ENCODE measurements around the gene ZNF423. TPM values are rescaled to one million over a fixed set of nuclear protein-coding genes. Genes with fewer than 3 reads are reported as not detected.

The ZNF423 gene
- total and polyA plus RNA-seq, 7 donors, result 0.69 to 19.7 (median 3.6) TPM

DNA sequence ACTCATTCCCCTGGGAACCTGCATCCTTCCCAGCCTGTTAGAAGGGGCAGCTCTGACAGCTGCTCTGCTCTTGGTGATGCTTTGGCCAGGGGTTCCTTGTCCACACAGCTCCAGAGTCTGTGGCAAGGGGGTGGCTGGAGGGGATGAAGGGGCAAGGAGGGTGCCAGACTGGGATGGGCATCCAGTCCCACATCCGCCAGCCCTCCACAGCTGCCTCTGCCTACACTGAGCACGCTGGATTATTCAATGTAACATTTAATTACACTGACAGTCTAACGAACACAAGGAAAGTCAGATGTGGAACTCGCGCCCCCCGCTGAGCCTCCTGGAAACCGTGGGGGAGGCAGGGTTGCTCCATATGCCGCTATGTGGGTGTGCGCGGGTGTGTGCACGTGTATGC lies 381.2 kb downstream of the ZNF423 start:
- Histone ChIP-seq H3K27ac (no peak overlapping the region), H3K4me3 (no peak overlapping the region), H3K27me3 (no peaks in the 10 kb centered on the region), H3K4me1 (no peaks in the 10 kb centered on the region), H3K9me3 (no peaks in the 10 kb centered on the region), H3K36me3 (no peaks in the 10 kb centered on the region)
- TF ChIP-seq, protein P1, sequence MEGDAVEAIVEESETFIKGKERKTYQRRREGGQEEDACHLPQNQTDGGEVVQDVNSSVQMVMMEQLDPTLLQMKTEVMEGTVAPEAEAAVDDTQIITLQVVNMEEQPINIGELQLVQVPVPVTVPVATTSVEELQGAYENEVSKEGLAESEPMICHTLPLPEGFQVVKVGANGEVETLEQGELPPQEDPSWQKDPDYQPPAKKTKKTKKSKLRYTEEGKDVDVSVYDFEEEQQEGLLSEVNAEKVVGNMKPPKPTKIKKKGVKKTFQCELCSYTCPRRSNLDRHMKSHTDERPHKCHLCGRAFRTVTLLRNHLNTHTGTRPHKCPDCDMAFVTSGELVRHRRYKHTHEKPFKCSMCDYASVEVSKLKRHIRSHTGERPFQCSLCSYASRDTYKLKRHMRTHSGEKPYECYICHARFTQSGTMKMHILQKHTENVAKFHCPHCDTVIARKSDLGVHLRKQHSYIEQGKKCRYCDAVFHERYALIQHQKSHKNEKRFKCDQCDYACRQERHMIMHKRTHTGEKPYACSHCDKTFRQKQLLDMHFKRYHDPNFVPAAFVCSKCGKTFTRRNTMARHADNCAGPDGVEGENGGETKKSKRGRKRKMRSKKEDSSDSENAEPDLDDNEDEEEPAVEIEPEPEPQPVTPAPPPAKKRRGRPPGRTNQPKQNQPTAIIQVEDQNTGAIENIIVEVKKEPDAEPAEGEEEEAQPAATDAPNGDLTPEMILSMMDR (IDR thresholded peaks at IDR 0.05), result no peak
- TF ChIP-seq POLR2A (IDR thresholded peaks at IDR 0.05), result no peak
- TF ChIP-seq EP300 (IDR thresholded peaks at IDR 0.05), result no peak
- no peak for TF ChIP-seq POLR2AphosphoS5 (IDR thresholded peaks at IDR 0.05)
- 75 to 80% methylated on average over 11 of the region's 11 CpGs for WGBS, 2 donors
- intact Hi-C loops (cut with DNase I), result no loop called here
- peak; percentile 50 for DNase-seq

DNA sequence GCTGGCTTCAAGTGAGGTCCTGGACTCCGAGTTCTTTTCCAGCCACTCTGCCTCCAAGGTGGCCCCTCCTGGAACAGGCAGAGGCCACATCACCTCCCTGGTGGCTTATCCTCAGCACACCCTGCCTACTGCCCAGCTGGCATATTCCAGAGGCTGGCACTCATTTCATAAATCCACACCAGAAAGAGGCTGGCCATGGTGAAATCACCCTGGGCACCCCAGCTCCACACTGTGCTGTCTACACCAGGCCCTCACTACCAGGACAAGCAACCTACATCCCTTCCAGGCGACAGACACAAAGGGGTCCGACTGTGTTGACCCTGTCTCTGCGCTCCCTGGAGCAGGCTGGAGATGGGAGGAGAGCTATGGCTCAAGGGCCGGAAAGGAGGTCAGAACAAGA lies 382.1 kb downstream of the ZNF423 start:
- Histone ChIP-seq H3K9me3 (no peaks in the 10 kb centered on the region), H3K36me3 (no peaks in the 10 kb centered on the region), H3K4me3 (no peak overlapping the region), H3K27ac (no peak overlapping the region), H3K27me3 (no peaks in the 10 kb centered on the region), H3K4me1 (no peaks in the 10 kb centered on the region)
- 67 to 92% methylated on average over 5 of the region's 5 CpGs for WGBS, 2 donors
- intact Hi-C loops (cut with DNase I), result no loop called here
- DNase-seq, result peak; percentile 24
- TF ChIP-seq, protein P1 (IDR thresholded peaks at IDR 0.05), result no peak
- TF ChIP-seq EP300 (IDR thresholded peaks at IDR 0.05) (no peak), POLR2AphosphoS5 (IDR thresholded peaks at IDR 0.05) (no peak), POLR2A (IDR thresholded peaks at IDR 0.05) (no peak)

DNA sequence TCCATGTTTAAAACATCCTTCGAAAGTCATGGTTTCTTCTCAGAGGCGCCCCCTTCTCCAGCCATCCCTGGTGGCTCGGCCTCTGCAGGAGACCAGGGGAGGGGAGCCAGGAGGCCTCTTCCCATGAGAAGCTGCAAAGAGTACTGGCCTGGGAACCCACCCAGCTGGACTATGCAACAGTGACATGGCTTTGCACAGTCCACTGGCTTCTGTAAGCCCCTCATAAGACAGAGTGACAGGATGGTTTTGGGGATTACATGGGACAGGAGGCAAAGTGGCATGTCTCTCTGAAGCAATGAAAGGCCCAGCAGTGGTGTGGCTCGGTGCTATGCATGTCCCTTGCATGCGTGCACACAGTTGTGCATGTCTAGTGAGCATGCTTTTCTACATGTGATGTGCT lies 382.8 kb downstream of the ZNF423 start:
- Histone ChIP-seq H3K36me3 (no peaks in the 10 kb centered on the region), H3K27ac (no peak overlapping the region), H3K4me1 (no peaks in the 10 kb centered on the region), H3K4me3 (no peak overlapping the region), H3K27me3 (no peaks in the 10 kb centered on the region), H3K9me3 (no peaks in the 10 kb centered on the region)
- DNase-seq, result peak; percentile 12
- 72 to 94% methylated on average over 5 of the region's 5 CpGs for WGBS, 2 donors
- TF ChIP-seq POLR2AphosphoS5 (IDR thresholded peaks at IDR 0.05) (no peak), EP300 (IDR thresholded peaks at IDR 0.05) (no peak), POLR2A (IDR thresholded peaks at IDR 0.05) (no peak)
- TF ChIP-seq, protein P1 (IDR thresholded peaks at IDR 0.05), result no peak
- intact Hi-C loops (cut with DNase I), result no loop called here

DNA sequence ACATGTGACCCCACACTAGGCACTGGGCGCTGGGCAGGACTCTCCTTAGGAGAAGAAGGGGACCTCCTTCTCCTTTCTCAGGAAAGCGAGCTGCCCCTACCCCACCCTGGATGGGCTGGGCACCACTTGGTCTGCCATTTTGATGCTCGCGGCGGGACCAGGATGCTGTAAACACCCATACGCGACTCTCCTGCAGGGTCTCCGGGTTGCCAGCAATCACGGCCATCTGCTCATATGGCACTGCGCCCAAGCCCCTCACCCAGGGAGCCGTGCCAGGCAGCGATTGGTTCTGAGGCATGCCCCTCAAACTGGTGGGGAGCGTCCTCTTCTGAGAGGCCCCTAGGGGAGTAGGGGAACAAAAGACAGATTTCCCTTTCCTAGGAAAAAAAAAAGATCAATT lies 383.3 kb downstream of the ZNF423 start:
- DNase-seq, result peak; percentile 40
- Histone ChIP-seq H3K9me3 (no peaks in the 10 kb centered on the region), H3K4me3 (no peak overlapping the region), H3K27me3 (no peaks in the 10 kb centered on the region), H3K27ac (no peak overlapping the region), H3K36me3 (no peaks in the 10 kb centered on the region), H3K4me1 (no peaks in the 10 kb centered on the region)
- intact Hi-C loops (cut with DNase I), result no loop called here
- no peak for TF ChIP-seq POLR2A (IDR thresholded peaks at IDR 0.05)
- no peak for TF ChIP-seq POLR2AphosphoS5 (IDR thresholded peaks at IDR 0.05)
- TF ChIP-seq EP300 (IDR thresholded peaks at IDR 0.05), result no peak
- TF ChIP-seq, protein P1 (IDR thresholded peaks at IDR 0.05), result no peak
- 83 to 89% methylated on average over 13 of the region's 13 CpGs for WGBS, 2 donors

DNA sequence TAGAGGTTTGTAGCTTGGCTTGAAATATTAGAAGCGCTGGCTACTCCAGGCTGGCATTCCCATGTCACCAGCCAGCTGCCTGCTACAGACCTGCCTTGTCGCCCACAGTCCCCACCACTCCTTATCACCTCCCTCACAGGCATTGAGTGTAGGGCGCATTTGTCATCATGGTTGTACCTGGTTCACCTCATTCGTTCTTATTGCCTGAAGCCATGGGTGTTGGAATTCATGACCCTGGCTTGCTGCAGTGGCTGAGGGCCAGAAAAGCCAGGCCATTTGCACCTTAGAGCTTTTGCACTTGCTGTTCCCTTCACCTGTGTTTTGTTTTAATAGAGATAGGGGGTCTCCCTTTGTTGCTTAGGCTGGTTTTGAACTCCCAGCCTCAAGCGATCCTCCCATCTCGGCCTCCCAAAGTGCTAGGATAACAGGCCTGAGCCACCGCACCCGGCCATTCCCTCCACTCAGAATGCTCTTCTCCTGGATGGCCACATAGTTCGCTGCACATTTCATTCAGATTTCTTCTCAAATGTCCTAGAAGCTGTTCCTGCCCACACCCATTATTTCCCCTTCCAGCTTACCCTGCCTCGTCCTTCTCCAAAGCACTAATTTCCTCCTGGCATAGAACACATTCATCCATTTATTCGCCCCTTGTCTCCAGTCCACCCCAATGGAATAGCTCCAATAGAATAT lies 384.7 kb downstream of the ZNF423 start:
- Histone ChIP-seq H3K36me3 (no peaks in the 10 kb centered on the region), H3K4me3 (no peak overlapping the region), H3K27ac (no peak overlapping the region), H3K4me1 (no peaks in the 10 kb centered on the region), H3K9me3 (no peaks in the 10 kb centered on the region), H3K27me3 (peaks cover 0 to 1% (median 0%) of the 10 kb centered on the region in 3 donors)
- DNase-seq, result peak; percentile 17
- WGBS, 2 donors, result 84 to 90% methylated on average over 11 of the region's 11 CpGs
- TF ChIP-seq EP300 (IDR thresholded peaks at IDR 0.05) (no peak), POLR2A (IDR thresholded peaks at IDR 0.05) (no peak), POLR2AphosphoS5 (IDR thresholded peaks at IDR 0.05) (no peak)
- TF ChIP-seq, protein P1 (IDR thresholded peaks at IDR 0.05), result no peak
- intact Hi-C loops (cut with DNase I), result no loop called here
